K562 (cell line): ENCODE data around the gene CERS1. TPM values are rescaled to one million over a fixed set of nuclear protein-coding genes. Genes with fewer than 3 reads are reported as not detected.
A peak's percentile ranks its signal among the peaks of the same experiment; 100 is the strongest.

Experiments used
- BRF2 ChIP-seq: IDR thresholded peaks from 3 replicates; pipeline ENCODE4 v1.6.1; 2011; ENCODE audit warnings: borderline replicate concordance, mild to moderate bottlenecking; ENCODE audit not compliant: insufficient read length, insufficient read depth
- ELF4 ChIP-seq: fragments of 450-650 bp; formaldehyde crosslinking; IDR thresholded peaks from 2 replicates; pipeline ENCODE4 v1.4.0; 2022; ENCODE audit warnings: missing genetic modification characterization
- GATA2 ChIP-seq: sonication (generic); formaldehyde crosslinking; IDR thresholded peaks from 2 replicates; pipeline ENCODE4 v1.4.0; 2020; ENCODE audit warnings: mild to moderate bottlenecking, missing genetic modification reagents
- LCOR ChIP-seq: sonication (generic); formaldehyde crosslinking; IDR thresholded peaks from 2 replicates; pipeline ENCODE4 v1.8.0; 2022; ENCODE audit warnings: mild to moderate bottlenecking, missing genetic modification reagents
- NFATC3 ChIP-seq: fragments of 450-650 bp; IDR thresholded peaks from 2 replicates; pipeline ENCODE4 v1.6.1; 2017; ENCODE audit warnings: mild to moderate bottlenecking
- NR2F6 ChIP-seq: fragments of 450-650 bp; formaldehyde crosslinking; IDR thresholded peaks from 2 replicates; pipeline ENCODE4 v1.4.0; 2020; ENCODE audit warnings: mild to moderate bottlenecking
- RBM14 ChIP-seq: fragments of 200-400 bp; formaldehyde crosslinking; IDR thresholded peaks from 2 replicates; pipeline ENCODE4 v1.6.1; 2018; ENCODE audit warnings: low read depth, mild to moderate bottlenecking, low read length, moderate library complexity, borderline replicate concordance; ENCODE audit not compliant: insufficient read depth
- REST ChIP-seq, 2 experiments: fragments of 450-650 bp; formaldehyde crosslinking in 1 of 2; IDR thresholded peaks; 2 replicates each; pipeline versions ENCODE4 v1.4.0 to v1.6.1; 2014 to 2020; ENCODE audit warnings: mild to moderate bottlenecking in 2 of 2, borderline replicate concordance in 1 of 2, low read depth in 1 of 2
- ZBTB9 ChIP-seq: fragments of 450-650 bp; formaldehyde crosslinking; IDR thresholded peaks from 2 replicates; pipeline ENCODE4 v1.4.0; 2020; ENCODE audit warnings: mild to moderate bottlenecking, moderate library complexity
- ZNF609 ChIP-seq: sonication (generic); formaldehyde crosslinking; IDR thresholded peaks from 2 replicates; pipeline ENCODE4 v1.8.1; 2023; ENCODE audit warnings: missing genetic modification reagents, mild to moderate bottlenecking, borderline replicate concordance
- polyA plus RNA-seq, 8 experiments: library from polyadenylated mRNA; depleted of rRNA in 4 of 8; stranded (reverse) in 5 of 8; unstranded in 3 of 8; fragments of >200 nt; fragmentation: Nextera tagmentation in 2 of 8; fragmentation: Illumina TruSeq in 1 of 8; extraction: Ambion mirVana in 2 of 8; extraction: Trizol in 1 of 8; gene quantifications; 2 replicates each; pipeline versions ENCODE4 v1.2.1 to v1.2.3, GENCODE V29; 2011 to 2014; ENCODE audit warnings: inconsistent platforms in 1 of 8, missing spikeins in 1 of 8
- total RNA-seq, 7 experiments: library from RNA; depleted of rRNA in 6 of 7; stranded (reverse); fragments of >200 nt in 6 of 7; fragmentation: Illumina TruSeq in 2 of 7; extraction: Trizol in 2 of 7; gene quantifications; 2 replicates each; pipeline versions ENCODE4 v1.2.1 to v1.2.3, GENCODE V29; 2011 to 2021; ENCODE audit warnings: low replicate concordance in 1 of 7

The CERS1 gene
- total and polyA plus RNA-seq, 9 of the 15 experiments (the other 6 are each of a cell fraction or from before 2014, with no cell fraction given) = 0.33 to 1.5 (median 0.86) TPM; not detected in 2

GRCh38 chr19:18919086-18919899, 23.3 kb upstream of the CERS1 start, which contains the start of the genes COPE and DDX49 (continued):
- TF ChIP-seq REST (IDR thresholded peaks at IDR 0.05; ENCODE audit: borderline replicate concordance) = no peak
- 0 out of 2 replicates have a peak, but pooled peaks have one; percentile 59 for TF ChIP-seq REST (CRISPR knock-in tag; IDR thresholded peaks at IDR 0.05; ENCODE audit: low read depth)
- TF ChIP-seq RBM14 = no peak
- TF ChIP-seq NR2F6 (CRISPR knock-in tag) = 0 out of 2 replicates have a peak, but pooled peaks have one; percentile 3
- TF ChIP-seq ZNF609 (CRISPR knock-in tag) = no peak
- TF ChIP-seq BRF2 = no peak
- peak; percentile 37; the same call in 1 of the 2 replicates for TF ChIP-seq LCOR (CRISPR knock-in tag)
- no peak; the same call in none of the 2 replicates for TF ChIP-seq ZBTB9 (CRISPR knock-in tag)
- no peak for TF ChIP-seq GATA2 (CRISPR knock-in tag)
- no peak for TF ChIP-seq NFATC3
- peak; percentile 74; the same call in 1 of the 2 replicates for TF ChIP-seq ELF4 (CRISPR knock-in tag)
